GM23338 (cell line): Measurements from ENCODE around the gene ZFYVE28. TPM values are rescaled to one million over a fixed set of nuclear protein-coding genes. Genes with fewer than 3 reads are reported as not detected.

Experiments used
- CREB1 ChIP-seq: fragments of 250-450 bp; sonication (Bioruptor Pico); IDR thresholded peaks from 2 replicates; pipeline ENCODE4 v1.5.0; 2020; ENCODE audit warnings: low read depth, mild to moderate bottlenecking, moderate library complexity
- EZH2 ChIP-seq: fragments of 200-600 bp; sonication (generic); IDR thresholded peaks from one replicate; pipeline ENCODE4 v1.8.0; 2017; ENCODE audit warnings: antibody characterized with exemption, mild to moderate bottlenecking, low read depth; ENCODE audit not compliant: unreplicated experiment
- EZH2phosphoT487 ChIP-seq: fragments of 200-600 bp; sonication (generic); IDR thresholded peaks from one replicate; pipeline ENCODE4 v1.8.1; 2018; ENCODE audit warnings: antibody characterized with exemption; ENCODE audit not compliant: unreplicated experiment
- JUNB ChIP-seq: IDR thresholded peaks from one replicate; pipeline ENCODE4 v1.6.1; 2016; ENCODE audit warnings: antibody characterized with exemption; ENCODE audit not compliant: unreplicated experiment
- NANOG ChIP-seq: IDR thresholded peaks from 2 replicates; pipeline ENCODE4 v1.6.1; 2016; ENCODE audit warnings: antibody characterized with exemption, borderline replicate concordance
- POLR2AphosphoS5 ChIP-seq: IDR thresholded peaks from 2 replicates; pipeline ENCODE4 v1.6.1; 2016; ENCODE audit warnings: antibody characterized with exemption, low read depth
- ZNF114 ChIP-seq: fragments of 250-450 bp; sonication (Bioruptor Pico); IDR thresholded peaks from 2 replicates; pipeline ENCODE4 v1.5.0; 2020; ENCODE audit warnings: mild to moderate bottlenecking, moderate library complexity
- ZNF331 ChIP-seq: fragments of 250-450 bp; sonication (Bioruptor Pico); IDR thresholded peaks from 2 replicates; pipeline ENCODE4 v1.5.0; 2020; ENCODE audit warnings: low read depth, mild to moderate bottlenecking, moderate library complexity
- polyA plus RNA-seq: library from polyadenylated mRNA; unstranded; fragments of >200 nt; fragmentation: Nextera tagmentation; extraction: Ambion mirVana; gene quantifications from 2 replicates; pipeline ENCODE4 v1.2.1, GENCODE V29; 2016
- total RNA-seq: library from RNA; depleted of rRNA; stranded (reverse); fragments of >200 nt; shearing (Covaris generic); gene quantifications from 2 replicates; pipeline ENCODE4 v1.2.3, GENCODE V29; 2014
- TF ChIP-seq, protein P1 (sequence below): fragments of 250-450 bp; sonication (Bioruptor Pico); IDR thresholded peaks from 2 replicates; pipeline ENCODE4 v1.5.0; 2020; ENCODE audit warnings: mild to moderate bottlenecking, moderate library complexity
- TF ChIP-seq, protein P2 (sequence below), 2 experiments: fragments of 200-600 bp in 1 of 2; sonication (generic) in 1 of 2; conservative IDR thresholded peaks; 2 replicates each; pipeline versions ENCODE4 v1.5.1 to v1.6.1; 2016 to 2017; ENCODE audit warnings: antibody characterized with exemption in 2 of 2, low read depth in 2 of 2, mild to moderate bottlenecking in 2 of 2, moderate library complexity in 1 of 2

Gene ZFYVE28
- total and polyA plus RNA-seq, 2 experiments from 2014 or later, result 2.6 to 4.6 TPM

DNA sequence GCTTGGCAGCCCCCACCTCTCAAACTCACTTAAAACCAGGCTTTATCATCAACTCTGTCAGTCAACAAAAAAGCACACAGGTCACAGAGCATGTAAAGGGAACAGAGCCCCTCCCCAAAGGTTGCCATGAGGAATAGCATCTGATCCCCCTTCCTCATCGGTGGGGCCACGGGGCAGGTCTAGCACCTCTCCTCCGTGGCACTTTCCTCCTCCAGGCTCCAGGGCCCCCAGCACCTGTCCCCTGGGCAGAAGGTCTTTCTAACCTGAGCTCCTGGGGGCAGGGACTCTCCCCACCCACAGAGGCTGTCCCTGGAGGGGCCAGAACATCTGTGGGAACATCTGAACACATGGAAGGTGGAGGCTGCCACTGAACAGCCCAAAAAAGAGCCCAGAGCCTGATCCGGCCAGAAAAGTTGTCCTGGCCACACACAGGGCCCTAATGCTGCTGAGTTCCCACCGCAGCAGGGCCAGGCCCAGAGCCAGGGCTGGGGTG is 65.7 kb downstream of the ZFYVE28 start (continued):
- TF ChIP-seq, protein P1, sequence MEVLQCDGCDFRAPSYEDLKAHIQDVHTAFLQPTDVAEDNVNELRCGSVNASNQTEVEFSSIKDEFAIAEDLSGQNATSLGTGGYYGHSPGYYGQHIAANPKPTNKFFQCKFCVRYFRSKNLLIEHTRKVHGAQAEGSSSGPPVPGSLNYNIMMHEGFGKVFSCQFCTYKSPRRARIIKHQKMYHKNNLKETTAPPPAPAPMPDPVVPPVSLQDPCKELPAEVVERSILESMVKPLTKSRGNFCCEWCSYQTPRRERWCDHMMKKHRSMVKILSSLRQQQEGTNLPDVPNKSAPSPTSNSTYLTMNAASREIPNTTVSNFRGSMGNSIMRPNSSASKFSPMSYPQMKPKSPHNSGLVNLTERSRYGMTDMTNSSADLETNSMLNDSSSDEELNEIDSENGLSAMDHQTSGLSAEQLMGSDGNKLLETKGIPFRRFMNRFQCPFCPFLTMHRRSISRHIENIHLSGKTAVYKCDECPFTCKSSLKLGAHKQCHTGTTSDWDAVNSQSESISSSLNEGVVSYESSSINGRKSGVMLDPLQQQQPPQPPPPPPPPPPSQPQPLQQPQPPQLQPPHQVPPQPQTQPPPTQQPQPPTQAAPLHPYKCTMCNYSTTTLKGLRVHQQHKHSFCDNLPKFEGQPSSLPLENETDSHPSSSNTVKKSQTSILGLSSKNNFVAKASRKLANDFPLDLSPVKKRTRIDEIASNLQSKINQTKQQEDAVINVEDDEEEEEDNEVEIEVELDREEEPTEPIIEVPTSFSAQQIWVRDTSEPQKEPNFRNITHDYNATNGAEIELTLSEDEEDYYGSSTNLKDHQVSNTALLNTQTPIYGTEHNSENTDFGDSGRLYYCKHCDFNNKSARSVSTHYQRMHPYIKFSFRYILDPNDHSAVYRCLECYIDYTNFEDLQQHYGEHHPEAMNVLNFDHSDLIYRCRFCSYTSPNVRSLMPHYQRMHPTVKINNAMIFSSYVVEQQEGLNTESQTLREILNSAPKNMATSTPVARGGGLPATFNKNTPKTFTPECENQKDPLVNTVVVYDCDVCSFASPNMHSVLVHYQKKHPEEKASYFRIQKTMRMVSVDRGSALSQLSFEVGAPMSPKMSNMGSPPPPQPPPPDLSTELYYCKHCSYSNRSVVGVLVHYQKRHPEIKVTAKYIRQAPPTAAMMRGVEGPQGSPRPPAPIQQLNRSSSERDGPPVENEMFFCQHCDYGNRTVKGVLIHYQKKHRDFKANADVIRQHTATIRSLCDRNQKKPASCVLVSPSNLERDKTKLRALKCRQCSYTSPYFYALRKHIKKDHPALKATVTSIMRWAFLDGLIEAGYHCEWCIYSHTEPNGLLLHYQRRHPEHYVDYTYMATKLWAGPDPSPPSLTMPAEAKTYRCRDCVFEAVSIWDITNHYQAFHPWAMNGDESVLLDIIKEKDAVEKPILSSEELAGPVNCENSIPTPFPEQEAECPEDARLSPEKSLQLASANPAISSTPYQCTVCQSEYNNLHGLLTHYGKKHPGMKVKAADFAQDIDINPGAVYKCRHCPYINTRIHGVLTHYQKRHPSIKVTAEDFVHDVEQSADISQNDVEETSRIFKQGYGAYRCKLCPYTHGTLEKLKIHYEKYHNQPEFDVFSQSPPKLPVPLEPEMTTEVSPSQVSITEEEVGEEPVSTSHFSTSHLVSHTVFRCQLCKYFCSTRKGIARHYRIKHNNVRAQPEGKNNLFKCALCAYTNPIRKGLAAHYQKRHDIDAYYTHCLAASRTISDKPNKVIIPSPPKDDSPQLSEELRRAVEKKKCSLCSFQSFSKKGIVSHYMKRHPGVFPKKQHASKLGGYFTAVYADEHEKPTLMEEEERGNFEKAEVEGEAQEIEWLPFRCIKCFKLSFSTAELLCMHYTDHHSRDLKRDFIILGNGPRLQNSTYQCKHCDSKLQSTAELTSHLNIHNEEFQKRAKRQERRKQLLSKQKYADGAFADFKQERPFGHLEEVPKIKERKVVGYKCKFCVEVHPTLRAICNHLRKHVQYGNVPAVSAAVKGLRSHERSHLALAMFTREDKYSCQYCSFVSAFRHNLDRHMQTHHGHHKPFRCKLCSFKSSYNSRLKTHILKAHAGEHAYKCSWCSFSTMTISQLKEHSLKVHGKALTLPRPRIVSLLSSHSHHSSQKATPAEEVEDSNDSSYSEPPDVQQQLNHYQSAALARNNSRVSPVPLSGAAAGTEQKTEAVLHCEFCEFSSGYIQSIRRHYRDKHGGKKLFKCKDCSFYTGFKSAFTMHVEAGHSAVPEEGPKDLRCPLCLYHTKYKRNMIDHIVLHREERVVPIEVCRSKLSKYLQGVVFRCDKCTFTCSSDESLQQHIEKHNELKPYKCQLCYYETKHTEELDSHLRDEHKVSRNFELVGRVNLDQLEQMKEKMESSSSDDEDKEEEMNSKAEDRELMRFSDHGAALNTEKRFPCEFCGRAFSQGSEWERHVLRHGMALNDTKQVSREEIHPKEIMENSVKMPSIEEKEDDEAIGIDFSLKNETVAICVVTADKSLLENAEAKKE (CRISPR knock-in tag), result no peak
- no peak for TF ChIP-seq ZNF114 (CRISPR knock-in tag)
- no peak for TF ChIP-seq JUNB
- TF ChIP-seq NANOG, result no peak
- TF ChIP-seq, protein P2, sequence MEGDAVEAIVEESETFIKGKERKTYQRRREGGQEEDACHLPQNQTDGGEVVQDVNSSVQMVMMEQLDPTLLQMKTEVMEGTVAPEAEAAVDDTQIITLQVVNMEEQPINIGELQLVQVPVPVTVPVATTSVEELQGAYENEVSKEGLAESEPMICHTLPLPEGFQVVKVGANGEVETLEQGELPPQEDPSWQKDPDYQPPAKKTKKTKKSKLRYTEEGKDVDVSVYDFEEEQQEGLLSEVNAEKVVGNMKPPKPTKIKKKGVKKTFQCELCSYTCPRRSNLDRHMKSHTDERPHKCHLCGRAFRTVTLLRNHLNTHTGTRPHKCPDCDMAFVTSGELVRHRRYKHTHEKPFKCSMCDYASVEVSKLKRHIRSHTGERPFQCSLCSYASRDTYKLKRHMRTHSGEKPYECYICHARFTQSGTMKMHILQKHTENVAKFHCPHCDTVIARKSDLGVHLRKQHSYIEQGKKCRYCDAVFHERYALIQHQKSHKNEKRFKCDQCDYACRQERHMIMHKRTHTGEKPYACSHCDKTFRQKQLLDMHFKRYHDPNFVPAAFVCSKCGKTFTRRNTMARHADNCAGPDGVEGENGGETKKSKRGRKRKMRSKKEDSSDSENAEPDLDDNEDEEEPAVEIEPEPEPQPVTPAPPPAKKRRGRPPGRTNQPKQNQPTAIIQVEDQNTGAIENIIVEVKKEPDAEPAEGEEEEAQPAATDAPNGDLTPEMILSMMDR (conservative IDR thresholded peaks at IDR 0.05; ENCODE audit: low read depth in 2 of 2), result no peak
- no peak for TF ChIP-seq ZNF331 (CRISPR knock-in tag)
- no peak for TF ChIP-seq EZH2
- no peak for TF ChIP-seq CREB1 (CRISPR knock-in tag)
- no peak for TF ChIP-seq EZH2phosphoT487
- no peak for TF ChIP-seq POLR2AphosphoS5
